Tibial artery (tissue), 4 donors: ENCODE measurements around the gene TTC7B.

Experiments used
- DNase-seq, 2 donors: peaks; one replicate each; pipeline ENCODE4 v3.0.0-alpha.2; 2019
- H3K27ac ChIP-seq, 2 donors: fragments of 200-600 bp; sonication (generic) in 1 of 2; 1 replicate in 1 of 2; 2 replicates in 1 of 2; pipeline ENCODE4 v1.5.1; 2018 to 2019; ENCODE audit warnings: mild to moderate bottlenecking in 1 of 2
- H3K27me3 ChIP-seq, 2 donors: fragments of 200-600 bp; sonication (generic) in 1 of 2; one replicate each; pipeline versions ENCODE4 v1.5.1 to v1.6.0; 2016 to 2019
- H3K36me3 ChIP-seq, 3 donors: fragments of 200-600 bp; sonication (generic) in 2 of 3; one replicate each; pipeline ENCODE4 v1.5.1; 2016 to 2019; ENCODE audit warnings: mild to moderate bottlenecking in 2 of 3
- H3K4me1 ChIP-seq, 4 donors: fragments of 200-600 bp; sonication (generic) in 2 of 4; 1 replicate in 3 of 4; 2 replicates in 1 of 4; pipeline ENCODE4 v1.5.1; 2016 to 2019
- H3K4me3 ChIP-seq, 2 donors: fragments of 200-600 bp; sonication (generic) in 1 of 2; 1 replicate in 1 of 2; 2 replicates in 1 of 2; pipeline ENCODE4 v1.5.1; 2018 to 2019; ENCODE audit warnings: mild to moderate bottlenecking in 2 of 2
- H3K9me3 ChIP-seq, 3 donors: fragments of 200-600 bp; sonication (generic) in 1 of 3; one replicate each; pipeline ENCODE4 v1.5.1; 2016 to 2019
- CTCF ChIP-seq, 2 experiments: fragments of 200-600 bp in 1 of 2; fragments of 450-650 bp in 1 of 2; IDR thresholded peaks; one replicate each; pipeline ENCODE4 v1.5.1; 2017 to 2019; ENCODE audit warnings: antibody characterized with exemption in 2 of 2, mild to moderate bottlenecking in 1 of 2, moderate library complexity in 1 of 2
- intact Hi-C: fragments of 100-400 bp; cut with DNase I; formaldehyde crosslinking; loops from one replicate; pipeline ENCODE4 v1.15.0; 2023; ENCODE audit warnings: low total_unique reads

Gene TTC7B

GRCh38 chr14:90758028-90758889 is 58.0 kb downstream of the TTC7B start:
- peak overlapping the region; percentile 48 to 59 for H3K4me3 ChIP-seq
- H3K36me3 ChIP-seq, result peaks cover 0 to 1% (median 0%) of the 10 kb centered on the region in 3 donors
- H3K4me1 ChIP-seq, result peaks cover 0 to 35% (median 18%) of the 10 kb centered on the region in 4 donors
- H3K9me3 ChIP-seq, result peaks cover 0 to 7% (median 3%) of the 10 kb centered on the region in 3 donors
- H3K27me3 ChIP-seq, result no peaks in the 10 kb centered on the region
- peak; percentile 85 to 94 for TF ChIP-seq CTCF (IDR thresholded peaks at IDR 0.05)
- DNase-seq, result peak; percentile 88 to 96
- intact Hi-C loops, result loop anchor here (5.0 kb wide), 2 partner anchors 361 to 456 kb away; partner anchors contain the start of gene CALM1
- peak overlapping the region; percentile 88 to 94 for H3K27ac ChIP-seq

- H3K4me1 ChIP-seq, result peaks cover 0 to 34% (median 18%) of the 10 kb centered on the region in 4 donors
- intact Hi-C loops, result loop anchor here (5.0 kb wide), 2 partner anchors 360 to 455 kb away; partner anchors contain the start of gene CALM1
- H3K9me3 ChIP-seq, result no peaks in the 10 kb centered on the region
- no peaks in the 10 kb centered on the region for H3K27me3 ChIP-seq
- no peaks in the 10 kb centered on the region for H3K36me3 ChIP-seq
- no peak for TF ChIP-seq CTCF (IDR thresholded peaks at IDR 0.05)
- H3K4me3 ChIP-seq, result peak overlapping the region; percentile 48 to 59
- H3K27ac ChIP-seq, result peak overlapping the region; percentile 88 to 94
- DNase-seq, result no peak
Measured at GRCh38 chr14:90757452-90757851, 58.8 kb downstream of the TTC7B start.

GRCh38 chr14:90756755-90757345 is 59.4 kb downstream of the TTC7B start:
- DNase-seq, result no peak
- no peaks in the 10 kb centered on the region for H3K9me3 ChIP-seq
- intact Hi-C loops, result loop anchor here (5.0 kb wide), 2 partner anchors 360 to 455 kb away; partner anchors contain the start of gene CALM1
- no peak overlapping the region for H3K4me3 ChIP-seq
- H3K36me3 ChIP-seq, result no peaks in the 10 kb centered on the region
- H3K4me1 ChIP-seq, result peaks cover 0 to 28% (median 17%) of the 10 kb centered on the region in 4 donors
- no peaks in the 10 kb centered on the region for H3K27me3 ChIP-seq
- H3K27ac ChIP-seq, result peak overlapping the region; percentile 88 to 94
- no peak for TF ChIP-seq CTCF (IDR thresholded peaks at IDR 0.05)

- DNase-seq, result no peak
- Histone ChIP-seq H3K27ac (no peak overlapping the region), H3K4me3 (no peak overlapping the region), H3K27me3 (no peaks in the 10 kb centered on the region), H3K4me1 (peaks cover 0 to 31% (median 14%) of the 10 kb centered on the region in 4 donors), H3K36me3 (no peaks in the 10 kb centered on the region), H3K9me3 (no peaks in the 10 kb centered on the region)
- intact Hi-C loops, result loop anchor here (5.0 kb wide), 2 partner anchors 358 to 453 kb away; partner anchors contain the start of gene CALM1
- TF ChIP-seq CTCF (IDR thresholded peaks at IDR 0.05), result no peak
Measured at GRCh38 chr14:90755661-90756304, 60.4 kb downstream of the TTC7B start.

GRCh38 chr14:90753456-90754005 is 62.7 kb downstream of the TTC7B start:
- Histone ChIP-seq H3K27me3 (no peaks in the 10 kb centered on the region), H3K27ac (no peak overlapping the region), H3K4me3 (no peak overlapping the region), H3K9me3 (peaks cover 0 to 11% (median 0%) of the 10 kb centered on the region in 3 donors), H3K36me3 (no peaks in the 10 kb centered on the region), H3K4me1 (peaks cover 0 to 21% (median 3%) of the 10 kb centered on the region in 4 donors)
- DNase-seq, result no peak
- intact Hi-C loops, result no loop called here
- no peak for TF ChIP-seq CTCF (IDR thresholded peaks at IDR 0.05)
